Measurements from ENCODE around the gene SMG9.

The SMG9 gene

GRCh38 chr19:43723588-43723987 is 31.2 kb downstream of the SMG9 start:
- DNase-seq (ENCODE audit: low read depth, low spot score), result no peak

GRCh38 chr19:43721469-43722048 is 33.2 kb downstream of the SMG9 start:
- no peak for DNase-seq (ENCODE audit: low read depth, low spot score)

GRCh38 chr19:43720936-43721335 is 33.8 kb downstream of the SMG9 start:
- DNase-seq (ENCODE audit: low read depth, low spot score), result no peak

GRCh38 chr19:43719918-43720317 is 34.8 kb downstream of the SMG9 start:
- no peak for DNase-seq (ENCODE audit: low read depth, low spot score)

GRCh38 chr19:43719378-43719868 is 35.3 kb downstream of the SMG9 start:
- DNase-seq (ENCODE audit: low read depth, low spot score), result no peak

- no peak for DNase-seq (ENCODE audit: low read depth, low spot score)
Observed at GRCh38 chr19:43718627-43719377, 36.0 kb downstream of the SMG9 start.

GRCh38 chr19:43715776-43716175 is 39.0 kb downstream of the SMG9 start, which contains the start of gene IRGC:
Gene IRGC, plus strand, starts transcription at chr19:43716076. Its CDS starts 2,483 bp downstream, at chr19:43718559.
- no peak for DNase-seq (ENCODE audit: low read depth, low spot score)

- DNase-seq (ENCODE audit: low read depth, low spot score), result no peak
Observed at GRCh38 chr19:43713208-43713607, 41.6 kb downstream of the SMG9 start.

GRCh38 chr19:43711751-43712355 is 42.9 kb downstream of the SMG9 start:
- DNase-seq (ENCODE audit: low read depth, low spot score), result no peak

GRCh38 chr19:43708716-43709115 is 46.0 kb downstream of the SMG9 start:
- DNase-seq (ENCODE audit: low read depth, low spot score), result no peak

GRCh38 chr19:43707158-43707712 is 47.5 kb downstream of the SMG9 start:
- no peak for DNase-seq (ENCODE audit: low read depth, low spot score)

GRCh38 chr19:43705729-43706128 is 49.0 kb downstream of the SMG9 start:
- no peak for DNase-seq (ENCODE audit: low read depth, low spot score)

GRCh38 chr19:43704002-43704705 is 50.6 kb downstream of the SMG9 start:
- DNase-seq (ENCODE audit: low read depth, low spot score), result no peak

GRCh38 chr19:43700395-43701000 is 54.3 kb downstream of the SMG9 start:
- no peak for DNase-seq (ENCODE audit: low read depth, low spot score)

GRCh38 chr19:43699506-43700394 is 55.0 kb downstream of the SMG9 start:
- DNase-seq (ENCODE audit: low read depth, low spot score), result no peak

- DNase-seq (ENCODE audit: low read depth, low spot score), result no peak
Observed at GRCh38 chr19:43697295-43697694, 57.5 kb downstream of the SMG9 start.

- DNase-seq (ENCODE audit: low read depth, low spot score), result no peak
Observed at GRCh38 chr19:43695985-43696704, 58.6 kb downstream of the SMG9 start.

- no peak for DNase-seq (ENCODE audit: low read depth, low spot score)
Observed at GRCh38 chr19:43694553-43694952, 60.2 kb downstream of the SMG9 start.

- no peak for DNase-seq (ENCODE audit: low read depth, low spot score)
Observed at GRCh38 chr19:43692877-43693276, 61.9 kb downstream of the SMG9 start.

GRCh38 chr19:43692385-43692784 is 62.4 kb downstream of the SMG9 start:
- DNase-seq (ENCODE audit: low read depth, low spot score), result no peak

Measured in brain pericyte (primary cell).